ENCODE results near the gene DENND2A.
"Not testable (repeated sequence)": the region's sequence is repeated elsewhere in the genome, so short reads cannot be mapped to it uniquely, and the experiment has no call there.

DENND2A gene

DNA sequence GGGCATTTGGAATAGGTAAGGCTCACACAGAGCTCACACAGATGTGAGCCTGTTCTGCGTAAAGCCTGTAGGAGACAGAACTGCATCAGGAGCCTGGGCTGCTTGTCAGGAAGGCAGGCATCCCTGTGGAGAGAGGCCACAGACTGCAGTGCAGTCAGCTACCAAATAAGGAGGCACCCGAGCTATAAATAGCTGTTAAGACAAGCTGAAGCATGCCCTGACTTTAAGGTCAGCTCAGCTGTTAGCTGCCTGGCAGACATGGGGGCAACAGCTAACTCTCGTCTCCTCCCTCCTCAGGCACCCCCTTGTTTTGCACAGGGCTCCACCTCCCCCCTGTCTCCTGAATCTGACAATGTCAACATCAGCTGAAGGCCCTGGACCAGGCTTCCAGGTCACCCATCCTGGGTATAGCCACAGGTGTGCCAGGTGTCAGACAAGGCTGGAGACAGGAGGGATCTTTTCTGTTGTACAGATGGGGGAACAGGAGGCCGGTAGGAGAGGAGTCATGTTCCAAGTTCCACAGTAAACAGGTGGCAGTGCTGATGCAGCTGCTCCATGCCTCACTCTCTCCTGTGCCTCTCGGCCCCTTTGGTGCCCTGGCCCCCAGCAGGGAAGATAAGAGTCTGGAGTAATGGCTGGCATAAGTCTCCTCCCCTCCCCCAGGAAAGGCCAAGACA lies 133.7 kb downstream of the DENND2A start:
- no peak for DNase-seq (ENCODE audit: low spot score)

DNA sequence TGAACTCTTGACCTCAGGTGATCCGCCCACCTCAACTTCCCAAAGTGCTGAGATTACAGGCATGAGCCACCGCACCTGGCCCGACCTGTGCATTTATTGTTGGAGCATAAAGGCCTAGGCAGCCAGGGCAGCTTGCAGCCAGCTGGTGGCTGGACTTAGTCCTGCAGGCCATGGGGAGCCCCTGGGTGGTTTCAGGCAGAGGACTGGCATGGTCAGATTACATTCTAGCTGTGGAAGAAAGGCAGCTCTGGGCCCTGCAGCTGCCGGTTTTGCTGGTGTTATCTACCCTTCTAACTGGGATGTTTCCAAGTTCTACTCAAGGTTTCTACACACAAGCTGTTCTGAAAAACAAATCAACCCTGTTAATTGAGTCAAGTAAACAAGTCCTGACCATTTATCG lies 138.6 kb downstream of the DENND2A start:
- DNase-seq (ENCODE audit: low spot score): no peak

DNA sequence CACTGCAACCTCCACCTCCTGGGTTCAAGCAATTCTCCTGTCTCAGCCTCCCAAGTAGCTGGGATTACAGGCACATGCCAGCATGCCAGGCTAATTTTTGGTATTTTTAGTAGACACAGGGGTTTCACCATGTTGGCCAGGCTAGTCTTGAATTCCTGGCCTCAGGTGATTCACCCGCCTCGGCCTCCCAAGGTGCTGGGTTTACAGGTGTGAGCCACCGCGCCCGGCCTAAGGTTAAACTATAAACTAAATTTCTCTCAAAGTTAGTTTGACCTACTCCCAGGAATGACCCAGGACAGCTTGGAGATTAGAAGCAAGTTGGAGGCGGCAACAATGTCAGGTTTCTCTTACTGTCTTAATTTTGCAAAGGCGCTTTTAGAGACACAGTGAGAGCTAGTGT lies 142.8 kb downstream of the DENND2A start:
- DNase-seq (ENCODE audit: low spot score): not testable (repeated sequence)

DNA sequence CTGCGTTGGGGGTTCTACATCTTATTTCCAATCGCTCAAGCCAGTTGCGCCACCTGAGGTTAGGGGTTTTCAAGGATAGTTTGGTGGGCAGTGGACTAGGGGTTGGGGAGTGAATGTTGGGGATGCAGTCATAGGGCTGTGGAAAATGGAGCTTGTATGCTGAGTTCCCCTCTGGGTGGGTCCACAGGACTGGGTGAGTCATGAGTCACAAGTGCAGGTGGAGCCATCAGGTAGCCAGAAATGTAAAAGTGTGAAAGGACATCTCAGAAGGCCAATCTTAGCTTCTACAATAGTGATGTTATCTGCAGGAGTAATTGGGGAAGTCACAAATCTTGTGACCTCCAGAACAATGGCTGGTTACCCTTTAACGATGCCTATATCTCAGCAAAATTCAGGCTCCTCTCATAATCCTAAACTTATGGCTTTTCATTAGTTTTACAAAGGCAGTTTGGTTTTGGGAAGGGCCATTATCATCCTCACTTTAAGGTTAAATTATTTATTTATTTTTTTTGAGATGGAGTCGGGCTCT lies 143.3 kb downstream of the DENND2A start:
- no peak for DNase-seq (ENCODE audit: low spot score)

DNA sequence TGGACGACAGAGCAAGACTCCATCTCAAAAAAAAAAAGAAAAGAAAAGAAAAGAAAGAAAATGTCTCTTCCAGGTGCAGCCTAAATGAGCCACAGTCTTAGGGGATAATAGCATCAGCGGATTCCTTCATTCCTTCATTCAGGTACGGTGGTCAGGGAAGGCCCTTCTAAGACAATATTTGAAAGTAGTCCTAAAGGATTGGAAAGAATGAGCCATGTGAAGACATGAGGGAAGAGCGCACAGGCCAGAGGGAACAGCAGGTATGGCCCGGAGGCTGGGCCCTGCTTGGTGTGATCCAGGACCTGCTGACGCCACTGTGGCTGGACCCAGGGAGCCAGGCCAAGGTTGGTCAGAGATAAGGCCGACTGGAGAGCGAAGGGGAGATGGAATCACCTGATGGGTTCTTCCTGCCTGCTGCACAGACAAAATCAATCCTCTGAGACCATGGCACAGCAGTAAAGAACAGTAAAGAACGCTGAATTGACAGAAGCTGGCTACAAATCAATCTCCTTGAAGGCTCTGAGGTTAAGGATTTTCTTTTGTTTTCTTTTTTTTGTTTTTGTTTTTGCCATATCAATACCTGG lies 145.0 kb downstream of the DENND2A start:
- DNase-seq (ENCODE audit: low spot score): no peak

DNA sequence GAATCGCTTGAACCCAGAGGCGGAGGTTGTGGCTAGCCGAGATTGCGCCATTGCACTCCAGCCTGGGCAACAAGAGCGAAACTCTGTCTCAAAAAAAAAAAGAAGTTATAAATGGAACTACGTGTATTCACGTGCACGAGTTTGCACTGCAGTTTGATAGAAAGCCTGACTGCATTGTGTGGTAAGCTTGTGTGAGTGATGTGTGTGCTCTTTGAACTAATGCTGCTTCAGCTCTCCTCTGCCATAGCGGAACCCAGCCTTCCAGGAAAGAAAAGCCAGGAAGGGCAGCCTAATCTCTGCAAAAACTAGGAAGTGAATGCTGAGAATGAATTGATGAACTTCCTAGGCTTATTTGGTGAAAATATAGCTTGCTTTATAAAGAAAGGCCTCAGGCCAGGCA lies 145.7 kb downstream of the DENND2A start:
- DNase-seq (ENCODE audit: low spot score): no peak

DNA sequence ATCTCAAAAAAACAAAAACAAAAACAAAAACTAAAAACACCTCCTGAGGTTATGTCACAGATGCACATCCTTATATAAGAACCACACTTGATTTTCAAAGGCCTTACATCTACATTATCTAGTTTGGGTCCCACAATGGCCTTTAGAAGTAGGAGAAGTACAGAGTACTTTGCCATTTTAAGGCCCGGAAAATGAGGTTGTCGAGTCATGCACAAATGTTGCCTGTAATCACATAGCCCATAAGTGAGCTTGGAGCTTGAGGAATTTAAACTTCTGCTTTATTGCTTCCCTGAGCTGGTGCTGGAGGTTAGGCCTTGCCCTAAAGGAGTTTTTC lies 151.6 kb downstream of the DENND2A start:
- DNase-seq (ENCODE audit: low spot score): no peak

DNA sequence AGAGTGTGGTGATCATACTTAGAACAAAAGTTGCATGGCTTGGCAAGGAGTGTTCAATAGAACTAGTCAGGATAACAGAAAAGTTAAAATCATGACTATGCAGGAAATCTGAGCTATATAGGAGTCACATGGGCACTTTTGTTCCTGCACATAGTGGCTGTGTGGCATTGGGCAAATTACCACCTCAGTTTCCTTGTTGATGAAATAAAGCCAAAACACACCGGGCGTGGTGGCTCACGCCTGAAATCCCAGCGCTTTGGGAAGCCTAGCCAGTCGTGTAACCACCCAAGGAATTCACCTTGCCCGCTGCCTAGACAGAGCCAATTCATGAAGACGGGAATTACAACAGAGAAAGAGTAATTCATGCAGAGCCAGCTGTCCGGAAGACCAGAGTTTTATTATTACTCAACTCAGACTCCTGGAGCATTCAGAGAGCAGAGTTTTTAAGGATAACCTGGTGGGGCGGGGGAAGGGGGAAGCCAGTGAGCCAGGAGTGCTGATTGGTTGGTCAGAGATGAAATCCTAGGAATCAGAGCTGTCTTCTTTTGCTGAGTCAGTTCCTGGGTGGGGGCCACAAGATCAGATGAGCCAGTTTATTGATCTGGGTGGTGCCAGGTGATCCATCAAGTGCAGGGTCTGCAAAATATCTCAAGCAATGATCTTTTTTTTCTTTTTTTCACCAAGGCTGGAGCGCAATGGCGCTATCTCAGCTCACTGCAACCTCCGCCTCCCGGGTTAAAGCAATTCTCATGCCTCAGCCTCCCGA lies 154.9 kb downstream of the DENND2A start:
- no peak for DNase-seq (ENCODE audit: low spot score)

DNA sequence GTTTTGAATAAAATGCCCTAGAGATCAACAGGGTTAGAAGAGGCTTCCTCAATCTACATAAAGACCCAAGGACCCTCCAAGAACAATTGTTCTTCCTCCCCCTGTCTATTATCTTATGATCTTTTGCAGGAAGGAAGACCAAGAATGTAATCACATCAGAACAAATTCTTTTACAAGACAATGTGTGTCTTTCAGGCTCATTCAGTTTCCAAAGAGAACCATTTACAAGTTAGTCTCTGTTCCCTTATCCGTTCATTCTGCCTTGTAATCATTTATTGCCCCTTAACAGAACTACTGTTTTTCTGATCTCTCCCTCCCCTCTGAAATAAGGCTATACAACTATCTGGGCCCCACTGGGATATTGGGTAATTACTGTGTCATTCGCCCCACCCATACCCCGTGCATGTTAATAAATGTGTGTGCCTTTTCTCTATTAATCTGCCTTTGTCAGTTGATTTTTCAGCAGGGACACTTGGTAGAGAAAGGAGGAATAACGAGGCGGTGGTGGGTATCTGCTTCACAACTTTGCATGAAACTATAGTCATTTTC lies 155.6 kb downstream of the DENND2A start:
- DNase-seq (ENCODE audit: low spot score): no peak

DNA sequence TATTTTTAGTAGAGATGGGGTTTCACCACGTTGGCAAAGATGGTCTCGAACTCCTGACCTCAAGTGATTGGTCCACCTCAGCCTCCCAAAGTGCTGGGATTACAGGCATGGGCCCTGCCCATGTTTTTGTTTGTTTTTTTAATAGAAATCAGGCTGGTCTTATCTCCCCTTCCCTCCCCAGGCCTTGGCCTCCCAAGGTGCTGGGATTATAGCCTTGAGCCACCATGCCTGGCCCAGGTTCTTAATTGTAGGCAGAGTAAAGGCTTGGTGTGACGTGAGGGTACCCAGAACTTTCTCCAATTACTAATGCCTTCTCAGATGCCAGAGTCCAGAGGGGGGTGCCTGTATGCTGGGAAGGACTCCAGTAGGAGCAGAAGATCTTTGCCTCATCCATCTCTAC lies 156.1 kb downstream of the DENND2A start:
- DNase-seq (ENCODE audit: low spot score): no peak

DNA sequence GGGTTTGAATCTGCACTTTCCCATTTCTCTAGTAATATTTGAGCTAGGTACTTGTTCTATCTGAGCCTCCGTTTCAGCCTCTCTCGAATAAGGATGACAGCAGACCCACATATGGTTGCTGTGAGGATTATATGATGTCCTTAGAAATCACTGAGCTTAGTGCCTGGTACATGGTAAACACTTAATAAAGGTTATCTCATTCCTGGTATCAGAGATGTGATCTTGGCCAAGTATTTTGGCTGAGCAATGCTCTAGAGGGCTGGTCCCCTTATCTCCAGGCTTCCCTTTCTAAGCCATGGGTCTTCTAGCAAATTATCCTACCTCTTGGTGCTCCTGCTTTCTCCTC lies 160.9 kb downstream of the DENND2A start:
- DNase-seq (ENCODE audit: low spot score): no peak

DNA sequence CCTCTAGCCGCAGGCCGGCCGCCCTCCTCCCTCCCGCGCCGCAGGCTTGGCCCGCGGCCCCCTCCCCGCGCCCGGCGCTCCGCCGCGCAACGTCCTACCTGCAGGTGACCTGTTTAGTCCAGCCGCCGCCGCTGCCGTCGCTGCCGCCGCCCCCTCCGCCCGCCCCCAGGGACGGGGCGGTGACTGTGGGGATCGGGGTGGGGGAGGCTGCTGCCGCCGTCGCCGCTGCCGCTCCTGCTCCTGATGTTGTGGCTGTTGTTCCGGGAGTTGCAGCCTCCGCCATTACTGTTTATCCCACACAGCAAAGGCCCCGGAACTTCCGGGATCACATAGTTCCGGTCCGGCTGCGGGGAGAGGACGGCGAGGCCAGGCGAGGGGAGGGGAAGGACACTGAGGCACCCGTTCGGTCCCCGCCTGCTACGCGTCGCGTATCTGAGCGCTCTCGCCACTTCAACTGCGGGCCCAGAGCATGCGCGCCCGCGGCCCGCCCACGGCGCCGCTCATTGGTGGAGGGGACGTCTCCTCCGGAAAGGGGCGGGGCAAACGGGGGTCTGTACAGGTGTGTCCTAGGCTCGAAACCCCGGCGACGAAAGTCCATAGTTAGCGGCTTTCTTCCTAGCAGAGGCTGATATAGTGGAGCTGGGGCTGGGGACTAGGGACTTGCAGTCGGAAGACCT lies 161.4 kb downstream of the DENND2A start, which contains the start of gene MKRN1:
TSS of gene MKRN1 (minus strand) at position 444 of the 677 bp plus-strand sequence. CDS start at position 283, 161 bp downstream.
- DNase-seq (ENCODE audit: low spot score): peak; percentile 98

DNA sequence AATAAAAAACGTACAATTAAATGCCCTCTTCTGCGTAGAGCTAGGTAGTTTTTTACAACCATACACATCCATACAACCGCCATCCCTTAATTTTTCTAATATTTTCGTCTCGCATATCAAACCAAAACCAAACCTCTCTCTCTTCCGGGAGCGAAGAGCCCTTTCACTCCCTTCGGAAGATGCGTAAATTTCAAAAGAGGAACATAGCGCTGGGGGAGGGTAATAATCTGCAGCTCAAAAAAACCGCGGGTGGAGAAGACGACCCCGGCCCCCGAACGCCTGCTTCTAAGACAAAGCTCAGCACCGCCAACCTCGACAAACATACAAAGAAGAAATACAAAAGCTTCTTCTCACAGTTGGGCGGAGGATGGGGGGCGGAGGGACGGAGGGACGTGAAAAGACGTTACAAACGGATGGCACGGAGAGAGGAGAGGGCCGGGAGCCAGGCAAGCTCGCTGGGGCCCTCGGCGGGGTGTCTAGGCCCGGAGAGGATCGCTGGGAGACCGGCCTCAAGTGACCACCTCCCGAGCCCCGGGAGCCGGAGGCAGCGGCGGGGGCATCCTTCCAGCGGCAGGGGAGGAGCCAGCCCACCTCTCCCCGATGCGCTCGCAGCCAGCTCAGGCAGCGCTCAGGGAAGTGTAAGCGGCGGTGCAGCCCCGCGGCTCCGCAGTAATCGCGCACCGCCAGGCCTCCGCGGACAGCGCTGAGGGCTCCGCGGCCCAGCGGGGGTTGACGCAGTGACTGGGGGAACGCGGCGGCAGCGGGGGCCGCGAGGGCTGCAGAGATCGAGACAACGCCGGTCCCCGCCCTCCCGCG lies 162.2 kb downstream of the DENND2A start:
- DNase-seq (ENCODE audit: low spot score): peak; percentile 22

DNA sequence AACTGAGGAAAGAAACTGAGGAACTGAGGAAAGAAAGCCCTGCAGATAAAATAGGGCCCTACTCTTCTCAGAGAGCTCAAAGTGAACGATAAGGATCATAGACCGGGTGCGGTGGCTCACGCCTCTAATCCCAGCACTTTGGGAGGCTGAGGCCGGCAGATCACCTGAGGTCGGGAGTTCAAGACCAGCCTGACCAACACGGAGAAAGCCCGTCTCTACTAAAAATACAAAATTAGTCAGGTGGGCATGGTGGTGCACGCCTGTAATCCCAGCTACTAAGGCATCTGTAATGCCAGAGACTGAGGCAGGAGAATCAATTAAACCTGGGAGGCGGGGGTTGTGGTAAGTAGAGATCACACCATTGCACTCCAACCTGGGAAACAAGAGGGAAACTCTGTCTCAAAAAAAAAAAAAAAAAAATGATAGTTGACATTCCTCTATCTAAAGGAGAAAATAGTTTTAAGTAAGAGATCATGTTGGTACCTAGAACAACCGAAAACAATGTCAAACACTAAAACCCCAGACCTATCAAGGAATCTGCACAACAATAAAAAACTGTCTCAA lies 163.8 kb downstream of the DENND2A start:
- no peak for DNase-seq (ENCODE audit: low spot score)

DNA sequence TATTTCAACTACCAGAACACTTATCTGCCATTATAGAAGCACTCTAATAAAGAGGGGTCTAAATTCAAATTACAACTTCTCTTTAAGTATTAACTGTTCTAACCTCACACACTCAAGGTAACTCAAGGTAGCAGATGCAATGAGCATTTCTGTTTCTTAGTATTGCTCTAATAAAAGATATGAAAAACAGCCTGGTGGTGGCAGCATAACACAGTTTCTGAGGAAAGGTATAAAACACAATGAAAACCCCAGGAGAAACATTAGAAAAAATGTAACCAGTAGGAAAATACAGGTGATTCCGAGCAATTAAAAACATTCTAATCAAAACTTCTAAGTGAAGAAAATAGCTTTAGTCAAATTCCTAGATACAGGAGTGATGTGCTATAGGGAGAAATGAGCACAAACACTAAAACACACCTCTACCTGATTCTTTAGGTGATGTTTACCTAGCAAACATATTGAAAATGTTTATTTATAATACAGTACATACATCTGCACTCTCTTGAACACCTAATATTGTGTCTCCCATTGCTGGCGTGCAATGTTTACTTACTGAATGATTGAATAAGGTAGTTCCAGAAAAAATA lies 164.8 kb downstream of the DENND2A start:
- DNase-seq (ENCODE audit: low spot score): peak; percentile 25
